ENCODE data around the gene CD300LG. TPM values are rescaled to one million over a fixed set of nuclear protein-coding genes. Genes with fewer than 3 reads are reported as not detected.

CD300LG gene
- total RNA-seq, 4 donors from 2014 or later, result 35.2 to 382 (median 96.5) TPM

GRCh38 chr17:43814714-43815113 is 32.3 kb upstream of the CD300LG start:
- no peak for TF ChIP-seq CTCF (IDR thresholded peaks at IDR 0.05)
- ATAC-seq (ENCODE audit: low FRiP score) (no peak), DNase-seq (ENCODE audit: low spot score) (no peak)

GRCh38 chr17:43816336-43817320 is 30.3 kb upstream of the CD300LG start:
- ATAC-seq (ENCODE audit: low FRiP score) (no peak), DNase-seq (ENCODE audit: low spot score) (no peak)
- no peak for TF ChIP-seq CTCF (IDR thresholded peaks at IDR 0.05)

- DNase-seq (ENCODE audit: low spot score), result no peak
- TF ChIP-seq CTCF (IDR thresholded peaks at IDR 0.05), result no peak
- ATAC-seq (ENCODE audit: low FRiP score), result no peak
Measured at GRCh38 chr17:43817826-43818225, 29.1 kb upstream of the CD300LG start.

GRCh38 chr17:43818966-43819365 is 28.0 kb upstream of the CD300LG start:
- ATAC-seq (ENCODE audit: low FRiP score) (no peak), DNase-seq (ENCODE audit: low spot score) (no peak)
- no peak for TF ChIP-seq CTCF (IDR thresholded peaks at IDR 0.05)

GRCh38 chr17:43820759-43821158 is 26.2 kb upstream of the CD300LG start:
- DNase-seq (ENCODE audit: low spot score), result no peak
- TF ChIP-seq CTCF (IDR thresholded peaks at IDR 0.05), result no peak
- no peak for ATAC-seq (ENCODE audit: low FRiP score)

GRCh38 chr17:43822570-43823190 is 24.3 kb upstream of the CD300LG start:
- ATAC-seq (ENCODE audit: low FRiP score) (no peak), DNase-seq (ENCODE audit: low spot score) (no peak)
- no peak for TF ChIP-seq CTCF (IDR thresholded peaks at IDR 0.05)
